Activated CD4-positive, CD25-positive, alpha-beta regulatory T cell treated with anti-CD3 and anti-CD28 coated beads, Interleukin-2, amount 50 U/mL, for 24 hours (primary cell): ENCODE measurements around the gene ARHGDIA.
A peak's percentile ranks its signal among the peaks of the same experiment; 100 is the strongest.

Experiments
- ATAC-seq, 2 donors: fragments of 150-1000 bp; cut with Tn5 transposase; one replicate each; pipeline ENCODE4 v1.10.0; 2021; ENCODE audit warnings: mild to moderate bottlenecking in 1 of 2, moderate library complexity in 1 of 2

The ARHGDIA gene

GRCh38 chr17:81888105-81888987 is 17.2 kb upstream of the ARHGDIA start:
- no peak for ATAC-seq

DNA sequence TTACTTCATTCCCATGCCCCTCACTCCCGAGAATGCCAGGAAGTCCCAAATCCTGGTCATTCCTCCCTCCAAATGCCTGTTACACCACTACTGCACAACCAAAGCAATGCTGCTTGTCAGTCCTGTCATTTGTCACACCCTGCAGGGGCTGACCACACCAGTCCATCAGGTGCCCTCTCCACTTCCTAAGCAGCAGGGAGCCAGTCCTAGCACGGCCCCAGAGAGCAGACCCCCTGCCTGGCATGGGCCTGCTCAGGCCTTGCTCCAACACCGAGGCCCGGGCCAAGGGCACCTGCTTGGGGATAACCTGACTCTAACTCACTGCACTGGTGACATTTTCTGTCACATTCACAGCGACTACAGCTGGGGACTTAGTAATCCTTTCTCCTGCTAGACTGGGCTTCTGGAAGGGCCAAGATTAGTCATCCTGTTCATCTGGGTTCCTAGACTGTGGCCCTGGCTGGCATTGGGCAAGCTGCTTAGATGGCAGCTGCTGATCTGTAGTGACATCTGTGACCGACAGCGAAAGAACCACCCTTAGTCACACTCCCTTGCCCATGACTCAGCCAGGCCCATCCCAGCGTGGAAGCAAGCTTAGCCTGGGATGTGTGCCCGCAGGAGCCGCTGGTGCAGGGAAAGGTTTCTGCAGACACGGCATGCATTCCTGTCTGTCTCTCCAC is 14.9 kb upstream of the ARHGDIA start:
- ATAC-seq, result no peak

- ATAC-seq, result no peak
Observed at GRCh38 chr17:81885454-81885853, 14.3 kb upstream of the ARHGDIA start.

DNA sequence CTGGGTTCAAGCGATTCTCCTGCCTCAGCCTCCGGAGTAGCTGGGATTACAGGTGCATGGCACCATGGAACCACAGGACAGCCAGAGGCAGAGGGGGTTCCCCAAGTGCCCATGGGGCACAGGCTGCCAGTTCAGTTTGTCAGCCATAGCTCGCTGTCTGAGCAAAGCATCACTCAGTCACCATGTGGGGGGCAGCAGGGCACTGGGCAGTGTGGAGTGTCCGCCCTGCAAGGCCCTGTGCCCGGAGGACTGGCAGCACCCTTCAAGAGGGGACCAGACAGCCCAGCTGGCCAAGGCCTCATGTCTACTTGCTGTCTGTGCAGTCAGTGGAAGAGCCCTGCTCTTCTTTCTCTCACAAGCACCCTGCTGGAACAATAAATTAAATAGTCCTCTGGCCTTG is 13.8 kb upstream of the ARHGDIA start:
- peak in 1 of 2 donors; percentile 26 for ATAC-seq

DNA sequence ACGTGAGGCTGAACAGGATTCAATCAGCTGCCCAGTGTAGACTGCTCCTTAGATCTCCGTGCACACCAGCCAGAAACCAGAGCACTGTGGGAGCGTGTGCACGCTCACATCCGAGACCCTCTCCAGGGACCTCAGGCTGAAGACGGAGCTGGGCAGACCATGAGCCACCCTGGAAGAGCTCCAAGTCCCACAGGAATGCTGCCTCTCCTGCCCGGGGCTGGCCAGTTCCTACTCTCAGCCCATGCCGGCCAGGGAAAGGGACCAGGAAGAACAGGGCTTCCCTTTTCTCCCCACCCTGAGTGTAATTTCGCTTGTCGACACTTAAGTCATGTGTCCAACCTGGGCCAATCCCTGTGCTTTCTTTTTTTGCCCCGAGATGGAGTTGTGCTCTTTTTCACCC is 13.4 kb upstream of the ARHGDIA start:
- ATAC-seq, result no peak

DNA sequence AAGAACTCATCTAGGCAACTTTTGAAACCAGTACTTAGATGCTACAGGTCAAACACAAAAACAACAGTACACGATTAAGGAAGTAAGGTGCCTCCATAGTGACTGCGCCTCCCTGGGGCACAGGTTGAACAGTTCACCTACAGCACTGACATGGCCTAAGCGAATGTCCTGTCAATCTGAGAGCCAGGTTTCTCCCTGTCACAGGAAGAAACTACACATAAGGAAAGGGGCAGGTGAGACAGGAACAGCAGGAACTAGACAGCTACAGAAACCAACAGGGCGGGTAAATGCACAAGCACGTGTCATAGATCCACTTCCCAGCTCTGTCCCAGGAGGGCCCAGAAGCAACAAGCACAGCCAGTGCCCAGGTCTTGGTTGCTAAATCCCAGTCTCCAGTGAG is 8.0 kb upstream of the ARHGDIA start:
- no peak for ATAC-seq

- ATAC-seq, result no peak
Observed at GRCh38 chr17:81878294-81878693, 7.2 kb upstream of the ARHGDIA start.

GRCh38 chr17:81877569-81877968 is 6.4 kb upstream of the ARHGDIA start:
- no peak for ATAC-seq

DNA sequence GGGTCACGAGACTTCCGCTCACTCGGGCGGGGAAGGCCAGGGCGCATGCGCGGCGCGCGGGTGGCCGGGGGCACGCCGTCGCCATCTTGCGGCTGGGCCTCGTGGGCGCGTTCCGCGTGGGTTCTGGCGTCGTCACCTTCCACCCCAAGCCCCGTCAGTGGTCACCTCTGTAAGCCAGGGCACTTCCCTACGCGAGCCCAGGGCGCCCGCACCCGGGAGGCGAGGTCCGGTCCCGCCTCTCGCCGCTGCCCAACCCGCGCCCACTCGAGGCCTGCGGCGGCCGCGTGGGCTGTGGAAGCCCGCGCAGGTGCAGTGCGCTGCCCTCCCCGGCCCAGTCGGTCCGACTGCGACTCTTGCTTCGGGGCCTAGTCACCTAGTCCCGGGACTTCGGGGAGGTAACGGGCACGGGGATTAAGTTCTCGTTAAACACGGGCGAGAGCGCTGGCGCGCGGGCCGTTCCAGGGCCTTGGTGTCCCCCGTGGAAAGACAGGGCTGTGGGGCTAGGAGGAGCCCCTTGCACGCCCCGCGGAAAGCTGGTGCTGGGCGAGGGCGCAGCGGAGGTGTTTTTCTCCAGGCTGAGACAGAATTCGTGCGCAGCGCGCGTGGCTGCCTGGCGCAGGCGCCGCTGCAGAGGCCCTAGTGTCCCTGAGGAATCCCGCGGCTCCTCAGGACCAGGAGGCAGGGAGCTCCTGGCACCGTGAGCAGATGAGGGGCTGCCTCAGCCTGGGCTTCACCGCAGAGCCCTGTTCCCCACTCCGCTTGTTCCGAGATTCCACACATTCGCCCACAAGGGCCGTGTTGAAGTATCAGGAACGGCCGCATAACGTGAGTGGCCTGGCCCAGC is 472 bp upstream of the ARHGDIA start:
- peak; percentile 6 to 25 for ATAC-seq

- ATAC-seq, result peak; percentile 14 to 23
Observed at GRCh38 chr17:81870131-81870980, 781 bp downstream of the ARHGDIA start.

DNA sequence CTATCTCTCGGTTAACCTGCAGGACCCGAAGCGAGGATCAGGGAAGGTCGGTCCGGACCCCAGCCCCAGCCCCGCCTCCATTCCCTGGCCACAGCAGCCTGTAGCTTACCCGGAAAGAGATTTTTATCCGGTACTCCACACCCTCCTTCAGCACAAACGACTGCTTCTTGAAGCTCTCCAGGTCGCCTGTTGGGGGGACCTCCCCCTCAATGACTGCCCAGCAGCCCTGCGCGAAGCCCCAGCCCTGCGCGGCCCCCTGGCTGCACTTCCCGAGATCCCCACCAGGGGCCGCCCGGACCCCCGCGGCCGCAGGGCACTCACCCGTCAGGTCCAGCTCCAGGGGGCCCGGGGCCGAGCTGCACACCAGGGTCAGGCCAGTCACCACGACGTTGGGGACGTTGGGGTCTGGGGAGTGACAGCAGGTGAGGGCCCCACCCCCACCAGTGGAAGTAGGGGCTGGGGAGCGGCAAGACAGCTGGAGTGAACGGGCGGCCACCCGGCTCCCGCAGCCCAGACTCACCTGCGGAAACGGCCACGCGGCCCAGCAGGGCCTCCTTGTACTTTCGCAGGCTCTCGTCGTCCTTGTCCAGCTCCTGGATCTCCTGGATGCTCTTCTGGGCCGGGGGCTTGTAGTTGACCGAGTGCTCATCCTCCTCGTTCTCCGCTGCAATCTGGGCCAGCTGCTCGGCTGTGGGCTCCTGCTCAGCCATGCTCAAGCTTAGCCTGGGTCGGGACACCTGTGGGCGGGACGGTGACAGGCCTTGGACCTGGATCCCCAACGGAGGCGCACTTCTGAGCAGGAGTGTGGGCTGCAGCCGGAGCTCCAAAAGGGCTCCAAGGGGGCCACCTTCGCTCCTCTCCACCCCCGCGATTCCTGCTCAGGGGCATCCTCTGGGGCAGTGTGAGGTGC is 1.7 kb downstream of the ARHGDIA start:
- peak in 1 of 2 donors; percentile 0 for ATAC-seq

DNA sequence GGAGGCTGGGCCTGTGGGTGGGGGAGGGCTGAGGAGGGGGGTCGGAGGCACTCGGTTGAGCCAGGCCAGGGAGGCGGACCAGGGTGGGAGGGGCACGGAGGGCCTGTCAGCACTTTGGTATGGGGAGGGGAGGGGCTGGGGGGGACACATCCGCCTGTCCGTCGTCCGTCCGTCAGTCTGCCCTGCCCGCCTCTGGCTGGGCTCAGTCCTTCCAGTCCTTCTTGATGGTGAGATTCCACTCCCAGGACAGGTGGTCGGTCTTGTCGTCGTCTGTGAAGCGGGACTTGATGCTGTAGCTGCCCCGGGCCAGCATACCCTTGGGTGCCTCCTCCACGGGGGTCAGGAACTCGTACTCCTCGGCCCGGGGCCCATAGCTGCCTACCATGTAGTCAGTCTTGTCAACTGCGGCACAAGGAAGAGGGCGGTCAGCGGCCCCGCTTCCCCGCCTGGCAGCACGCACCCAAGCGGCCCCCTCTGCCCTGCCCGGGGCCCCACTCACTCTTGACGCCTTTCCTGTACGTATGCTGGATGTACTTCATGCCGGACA is 2.4 kb downstream of the ARHGDIA start:
- no peak for ATAC-seq

DNA sequence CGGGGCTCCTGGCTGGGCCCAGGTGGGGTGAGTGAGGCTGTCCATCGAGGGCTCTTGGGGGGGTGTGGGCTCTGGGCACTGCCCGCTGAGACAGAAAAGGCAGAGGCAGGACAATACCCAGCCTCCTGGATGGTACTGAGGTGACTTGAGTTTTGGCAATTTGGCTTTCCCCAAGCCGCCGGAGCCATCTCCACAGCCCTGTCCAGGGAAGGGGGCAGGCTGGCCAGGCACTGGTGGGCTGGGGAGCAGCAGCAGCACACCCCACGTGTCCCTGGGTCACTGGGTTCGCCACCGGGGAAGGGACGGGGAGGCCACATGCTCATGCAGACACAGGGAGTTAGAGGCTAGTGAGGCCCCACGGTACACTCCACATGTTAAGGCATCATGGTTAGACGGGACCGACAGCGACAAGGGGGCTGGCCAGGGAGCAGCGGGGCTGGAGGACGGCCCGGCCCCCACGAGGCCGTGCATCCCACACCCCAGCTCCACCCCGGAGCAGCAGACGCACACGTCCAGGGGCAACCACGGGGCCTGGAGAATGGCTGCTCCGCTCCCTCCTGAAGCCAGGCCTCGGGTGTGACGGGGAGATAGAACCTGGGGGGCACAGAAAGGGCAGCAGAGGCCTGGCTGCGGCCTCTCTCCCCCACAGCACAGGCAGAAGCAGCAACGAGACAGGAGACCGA is 3.0 kb downstream of the ARHGDIA start:
- ATAC-seq, result no peak

DNA sequence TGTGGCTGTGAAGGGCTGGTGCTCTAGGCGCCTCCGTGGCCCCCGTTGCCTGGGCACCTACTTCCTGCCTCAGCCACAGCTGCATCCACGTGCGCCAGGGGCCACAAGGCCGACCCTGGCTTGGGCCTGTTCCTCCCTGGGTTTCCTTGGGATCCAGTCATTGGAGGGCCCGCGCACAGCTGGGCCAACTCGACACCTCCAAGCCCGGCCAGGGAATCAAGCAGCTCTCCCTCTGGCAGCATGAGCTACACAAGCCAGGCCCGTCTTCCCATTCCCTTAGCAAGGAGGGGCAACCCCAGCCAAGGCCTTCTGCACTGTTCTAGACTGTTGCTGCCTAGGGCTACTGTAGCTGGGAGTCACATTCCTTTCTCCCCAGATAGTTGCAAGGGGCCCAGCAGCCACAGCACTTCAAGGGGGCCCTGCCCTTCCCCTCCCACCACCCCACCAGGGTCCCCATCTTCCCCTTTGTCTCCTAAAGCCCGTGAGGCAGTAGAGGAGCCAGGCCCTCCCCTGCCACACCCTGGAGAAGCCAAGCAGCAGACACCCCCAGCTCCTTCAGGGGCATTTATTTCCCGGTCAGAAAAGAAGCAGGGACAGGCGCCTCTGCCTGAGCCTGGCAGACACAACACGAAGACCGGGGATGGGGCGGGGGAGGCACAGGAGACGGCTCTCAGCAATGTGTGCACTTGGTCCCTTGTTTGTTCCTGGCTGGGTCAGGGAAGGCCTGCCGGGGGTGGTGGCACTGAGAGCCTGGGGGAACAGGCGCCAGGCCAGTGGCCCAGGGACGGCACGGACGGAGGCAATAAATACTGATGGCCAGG is 3.8 kb downstream of the ARHGDIA start:
- ATAC-seq, result no peak

GRCh38 chr17:81866440-81867169 is 4.5 kb downstream of the ARHGDIA start:
- ATAC-seq, result no peak

DNA sequence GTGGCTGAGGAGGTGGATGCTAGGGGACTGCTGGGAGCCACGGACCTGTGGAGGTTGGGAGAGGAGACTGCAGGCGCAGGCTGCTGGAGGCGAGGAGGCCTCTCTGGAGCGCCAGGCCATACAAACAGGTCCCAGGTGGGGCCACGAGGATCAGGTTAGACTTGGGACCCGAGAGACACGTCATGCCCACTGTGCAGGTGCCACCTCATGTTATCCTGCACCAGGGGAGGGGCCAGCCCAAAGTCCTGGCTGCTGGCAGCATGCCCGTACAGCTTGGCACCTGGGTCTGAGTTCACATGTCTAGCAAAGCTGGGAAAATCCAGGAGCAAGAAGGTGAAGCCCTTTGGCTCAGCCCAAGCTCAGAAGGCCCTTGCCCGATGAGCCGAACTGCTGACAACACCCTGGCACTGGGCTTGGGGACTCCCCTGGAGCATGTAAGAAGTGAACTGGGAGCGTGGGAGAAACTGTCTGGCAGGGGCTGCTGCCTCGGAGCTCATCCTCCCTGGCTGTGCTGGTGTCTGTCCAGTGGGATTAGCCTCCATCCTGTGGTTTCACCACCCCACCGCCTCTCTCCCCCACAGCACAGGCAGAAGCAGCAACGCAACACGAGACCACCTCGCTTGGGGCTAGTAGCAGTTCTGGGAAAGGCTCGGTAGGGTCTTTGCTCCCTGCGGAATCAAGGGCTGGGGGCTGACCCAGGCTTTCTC is 5.3 kb downstream of the ARHGDIA start:
- no peak for ATAC-seq

DNA sequence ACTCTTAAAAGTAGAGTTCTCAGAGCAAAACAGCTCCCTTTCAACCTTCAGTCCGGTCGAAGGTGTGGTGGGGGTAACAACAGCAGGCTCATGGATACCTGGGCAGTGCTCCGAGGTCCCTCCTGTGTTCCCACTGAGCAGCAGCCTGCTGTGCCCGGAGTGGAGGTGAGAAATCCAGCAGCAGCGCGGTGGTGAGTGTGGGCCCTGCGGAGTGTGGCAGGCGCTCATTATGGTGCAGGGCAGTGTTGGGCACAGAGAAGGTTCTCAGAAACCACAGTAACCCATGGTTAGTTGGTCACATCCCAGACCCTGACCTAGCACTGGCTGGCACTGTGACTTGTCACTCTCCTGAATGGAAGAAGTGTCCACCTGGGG is 5.8 kb downstream of the ARHGDIA start:
- no peak for ATAC-seq
